ENCODE results near the gene ABCC8.

DNA sequence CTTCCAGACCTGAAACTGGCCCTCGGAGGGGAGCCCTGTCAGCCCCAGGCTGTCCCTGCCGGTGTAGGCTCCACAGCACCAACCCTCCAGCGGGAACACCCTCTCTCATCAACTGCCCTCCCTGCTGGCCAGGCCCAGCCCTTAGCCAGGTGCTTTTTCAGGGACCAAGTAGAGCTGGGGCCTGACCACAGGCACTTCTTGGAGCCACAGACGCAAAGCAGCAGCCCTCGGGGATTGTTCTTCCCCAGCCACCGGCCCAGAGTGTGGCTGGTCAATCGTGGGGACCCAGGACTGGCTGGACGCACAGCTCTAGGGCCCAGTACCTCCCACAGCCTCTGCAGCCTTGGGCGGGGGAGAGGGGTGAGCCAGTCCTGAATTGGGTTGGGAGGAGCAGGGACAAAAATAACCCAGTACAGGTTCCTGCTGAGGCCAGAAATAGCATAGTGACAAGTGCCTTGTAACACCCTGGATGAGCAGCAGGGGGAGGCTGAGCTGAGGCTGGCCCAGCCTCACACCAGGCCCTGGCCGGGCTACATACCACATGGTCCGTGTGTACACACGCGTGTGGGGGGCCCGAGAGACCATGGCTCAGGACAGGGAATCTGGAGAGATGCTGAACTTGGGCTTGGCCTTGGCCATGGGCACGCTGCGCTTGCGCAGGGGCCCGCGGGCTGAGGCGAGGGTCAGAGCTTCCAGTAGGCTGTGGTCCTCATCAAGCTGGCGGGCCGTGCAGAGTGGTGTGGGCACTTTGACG lies 90.1 kb downstream of the ABCC8 start:
- no peak for TF ChIP-seq EP300 (IDR thresholded peaks at IDR 0.05)
- TF ChIP-seq, protein P1, sequence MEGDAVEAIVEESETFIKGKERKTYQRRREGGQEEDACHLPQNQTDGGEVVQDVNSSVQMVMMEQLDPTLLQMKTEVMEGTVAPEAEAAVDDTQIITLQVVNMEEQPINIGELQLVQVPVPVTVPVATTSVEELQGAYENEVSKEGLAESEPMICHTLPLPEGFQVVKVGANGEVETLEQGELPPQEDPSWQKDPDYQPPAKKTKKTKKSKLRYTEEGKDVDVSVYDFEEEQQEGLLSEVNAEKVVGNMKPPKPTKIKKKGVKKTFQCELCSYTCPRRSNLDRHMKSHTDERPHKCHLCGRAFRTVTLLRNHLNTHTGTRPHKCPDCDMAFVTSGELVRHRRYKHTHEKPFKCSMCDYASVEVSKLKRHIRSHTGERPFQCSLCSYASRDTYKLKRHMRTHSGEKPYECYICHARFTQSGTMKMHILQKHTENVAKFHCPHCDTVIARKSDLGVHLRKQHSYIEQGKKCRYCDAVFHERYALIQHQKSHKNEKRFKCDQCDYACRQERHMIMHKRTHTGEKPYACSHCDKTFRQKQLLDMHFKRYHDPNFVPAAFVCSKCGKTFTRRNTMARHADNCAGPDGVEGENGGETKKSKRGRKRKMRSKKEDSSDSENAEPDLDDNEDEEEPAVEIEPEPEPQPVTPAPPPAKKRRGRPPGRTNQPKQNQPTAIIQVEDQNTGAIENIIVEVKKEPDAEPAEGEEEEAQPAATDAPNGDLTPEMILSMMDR (IDR thresholded peaks at IDR 0.05): no peak

Data from ovary (tissue), 3 donors.